Mesothelial cell of epicardium (in vitro differentiated cells): Measurements from ENCODE around the gene RAX2. TPM values are rescaled to one million over a fixed set of nuclear protein-coding genes. Genes with fewer than 3 reads are reported as not detected.

Experiments
- DNase-seq, 2 experiments: peaks; one replicate each; pipeline ENCODE4 v3.0.0; 2021; ENCODE audit warnings: low spot score in 2 of 2; ENCODE audit not compliant: unreplicated experiment in 2 of 2
- H3K27ac Mint-ChIP-seq: 2 replicates; pipeline ENCODE4 v1.8.0; 2021; ENCODE audit warnings: mixed read lengths
- H3K27me3 Mint-ChIP-seq: 2 replicates; pipeline ENCODE4 v1.8.0; 2021; ENCODE audit warnings: low read depth, mixed read lengths
- H3K36me3 Mint-ChIP-seq: 2 replicates; pipeline ENCODE4 v1.8.0; 2021; ENCODE audit warnings: mixed read lengths
- H3K4me1 Mint-ChIP-seq: 2 replicates; pipeline ENCODE4 v1.8.0; 2021; ENCODE audit warnings: mixed read lengths
- H3K4me3 Mint-ChIP-seq: 2 replicates; pipeline ENCODE4 v1.8.0; 2021; ENCODE audit warnings: mild to moderate bottlenecking, moderate library complexity, mixed read lengths
- H3K9me3 Mint-ChIP-seq: 2 replicates; pipeline ENCODE4 v1.8.0; 2021; ENCODE audit warnings: mixed read lengths
- total RNA-seq: library from RNA; stranded (reverse); gene quantifications from 3 replicates; pipeline ENCODE4 v1.2.1, GENCODE V29; 2021
- TF ChIP-seq, protein P1 (sequence below): fragments of 200-600 bp; sonication (generic); IDR thresholded peaks from one replicate; pipeline ENCODE4 v1.5.0; 2021; ENCODE audit warnings: antibody characterized with exemption; ENCODE audit not compliant: unreplicated experiment

The RAX2 gene
- total RNA-seq, 1 donor from 2014 or later, result not detected

DNA sequence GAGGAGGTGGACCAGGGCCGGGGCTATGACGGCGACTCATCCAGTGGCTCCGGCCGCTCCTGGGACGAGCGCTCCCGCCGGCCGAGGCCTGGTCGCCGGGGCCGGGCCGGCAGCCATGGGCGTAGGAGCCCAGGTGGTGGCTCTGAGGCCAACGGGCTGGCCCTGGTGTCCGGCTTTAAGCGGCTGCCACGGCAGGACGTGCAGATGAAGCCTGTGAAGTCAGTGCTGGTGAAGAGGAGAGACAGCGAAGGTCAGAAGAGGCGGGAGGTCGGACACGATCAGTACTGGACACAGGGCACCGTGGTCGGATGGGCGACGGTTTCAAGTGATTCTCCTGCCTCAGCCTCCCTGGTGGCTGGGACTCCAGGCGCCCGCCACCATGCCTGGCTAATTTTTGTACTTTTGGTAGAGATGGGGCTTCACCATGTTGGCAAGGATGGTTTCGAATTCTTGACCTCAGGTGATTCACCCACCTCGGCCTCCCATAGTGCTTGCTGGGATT is 41.5 kb downstream of the RAX2 start:
- H3K36me3 Mint-ChIP-seq, result peaks cover 17% of the 10 kb centered on the region
- no peak overlapping the region for H3K4me3 Mint-ChIP-seq
- TF ChIP-seq, protein P1, sequence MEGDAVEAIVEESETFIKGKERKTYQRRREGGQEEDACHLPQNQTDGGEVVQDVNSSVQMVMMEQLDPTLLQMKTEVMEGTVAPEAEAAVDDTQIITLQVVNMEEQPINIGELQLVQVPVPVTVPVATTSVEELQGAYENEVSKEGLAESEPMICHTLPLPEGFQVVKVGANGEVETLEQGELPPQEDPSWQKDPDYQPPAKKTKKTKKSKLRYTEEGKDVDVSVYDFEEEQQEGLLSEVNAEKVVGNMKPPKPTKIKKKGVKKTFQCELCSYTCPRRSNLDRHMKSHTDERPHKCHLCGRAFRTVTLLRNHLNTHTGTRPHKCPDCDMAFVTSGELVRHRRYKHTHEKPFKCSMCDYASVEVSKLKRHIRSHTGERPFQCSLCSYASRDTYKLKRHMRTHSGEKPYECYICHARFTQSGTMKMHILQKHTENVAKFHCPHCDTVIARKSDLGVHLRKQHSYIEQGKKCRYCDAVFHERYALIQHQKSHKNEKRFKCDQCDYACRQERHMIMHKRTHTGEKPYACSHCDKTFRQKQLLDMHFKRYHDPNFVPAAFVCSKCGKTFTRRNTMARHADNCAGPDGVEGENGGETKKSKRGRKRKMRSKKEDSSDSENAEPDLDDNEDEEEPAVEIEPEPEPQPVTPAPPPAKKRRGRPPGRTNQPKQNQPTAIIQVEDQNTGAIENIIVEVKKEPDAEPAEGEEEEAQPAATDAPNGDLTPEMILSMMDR, result no peak
- H3K9me3 Mint-ChIP-seq, result no peaks in the 10 kb centered on the region
- peaks cover 5% of the 10 kb centered on the region for H3K27me3 Mint-ChIP-seq
- no peak overlapping the region for H3K27ac Mint-ChIP-seq
- no peak for DNase-seq
- H3K4me1 Mint-ChIP-seq, result no peaks in the 10 kb centered on the region

- Mint-ChIP-seq H3K4me3 (no peak overlapping the region), H3K27me3 (peaks cover 22% of the 10 kb centered on the region), H3K27ac (no peak overlapping the region), H3K4me1 (peaks cover 9% of the 10 kb centered on the region), H3K36me3 (peaks cover 4% of the 10 kb centered on the region), H3K9me3 (no peaks in the 10 kb centered on the region)
- TF ChIP-seq, protein P1, result no peak
- no peak for DNase-seq
Measured at GRCh38 chr19:3725640-3726310, 46.3 kb downstream of the RAX2 start.

DNA sequence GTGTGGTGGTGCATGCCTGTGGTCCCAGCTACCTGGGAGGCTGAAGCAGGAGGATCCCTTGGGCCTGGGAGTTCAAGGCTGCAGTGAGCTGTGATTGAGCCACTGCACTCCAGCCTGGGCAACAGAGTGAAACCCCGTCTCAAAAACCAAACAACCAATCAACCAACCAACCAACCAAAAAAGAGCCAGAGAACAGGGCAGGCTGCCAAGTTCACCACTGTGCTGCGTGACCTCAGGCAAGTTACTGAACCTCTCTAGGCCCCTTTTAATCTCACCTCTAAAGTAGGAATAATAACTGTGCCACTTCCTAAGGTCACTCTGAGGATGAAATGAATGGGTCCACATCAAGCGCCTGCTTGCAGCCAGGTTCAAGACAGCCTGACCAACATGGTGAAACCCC is 46.9 kb downstream of the RAX2 start:
- no peaks in the 10 kb centered on the region for H3K9me3 Mint-ChIP-seq
- no peak for DNase-seq
- peaks cover 2% of the 10 kb centered on the region for H3K36me3 Mint-ChIP-seq
- H3K27me3 Mint-ChIP-seq, result peaks cover 22% of the 10 kb centered on the region
- H3K4me3 Mint-ChIP-seq, result no peak overlapping the region
- H3K27ac Mint-ChIP-seq, result no peak overlapping the region
- TF ChIP-seq, protein P1, result no peak
- H3K4me1 Mint-ChIP-seq, result peaks cover 9% of the 10 kb centered on the region

DNA sequence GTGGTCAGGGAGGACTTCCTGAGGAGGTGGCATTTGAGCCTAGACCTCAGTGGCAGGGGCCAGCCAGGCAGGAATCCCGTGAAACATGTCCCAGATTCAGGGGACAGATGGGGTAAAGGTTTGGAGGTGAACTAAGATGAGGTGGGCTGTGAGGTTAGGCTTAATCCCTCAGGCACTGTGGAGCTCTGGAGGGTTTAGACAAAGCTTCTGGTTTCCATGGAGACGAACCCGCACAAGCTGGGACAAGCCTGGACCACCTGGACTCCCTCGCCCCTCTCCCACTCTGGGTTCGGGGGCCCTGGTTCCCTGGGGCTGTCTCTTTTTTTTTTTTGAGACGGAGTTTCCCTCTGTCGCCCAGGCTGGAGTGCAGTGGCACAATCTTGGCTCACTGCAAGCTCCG is 48.1 kb downstream of the RAX2 start:
- peaks cover 9% of the 10 kb centered on the region for H3K4me1 Mint-ChIP-seq
- H3K9me3 Mint-ChIP-seq, result no peaks in the 10 kb centered on the region
- H3K27me3 Mint-ChIP-seq, result peaks cover 24% of the 10 kb centered on the region
- no peak overlapping the region for H3K4me3 Mint-ChIP-seq
- H3K27ac Mint-ChIP-seq, result no peak overlapping the region
- TF ChIP-seq, protein P1, result no peak
- no peak for DNase-seq
- no peaks in the 10 kb centered on the region for H3K36me3 Mint-ChIP-seq

DNA sequence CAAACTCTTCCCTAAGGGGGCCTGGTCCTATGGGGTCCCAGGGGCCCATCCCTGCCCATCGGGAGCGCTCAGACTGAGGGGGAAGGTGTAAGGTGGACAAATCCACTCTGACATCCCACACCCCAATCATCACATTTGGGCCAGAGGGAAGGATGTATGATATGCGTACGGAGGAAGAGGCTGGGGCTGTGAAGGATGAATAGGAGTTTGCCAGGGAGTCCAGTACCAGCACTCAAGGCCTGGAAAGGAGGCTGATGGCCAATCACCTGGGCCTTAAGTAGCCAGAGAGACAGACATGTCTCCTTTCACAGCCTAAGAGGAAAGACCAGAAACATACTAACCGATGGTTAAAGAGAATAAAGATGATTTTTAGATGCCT is 48.9 kb downstream of the RAX2 start:
- Mint-ChIP-seq H3K27ac (no peak overlapping the region), H3K4me1 (peaks cover 9% of the 10 kb centered on the region), H3K27me3 (peaks cover 24% of the 10 kb centered on the region), H3K36me3 (no peaks in the 10 kb centered on the region), H3K4me3 (peak overlapping the region; percentile 25), H3K9me3 (no peaks in the 10 kb centered on the region)
- TF ChIP-seq, protein P1, result no peak
- no peak for DNase-seq
